Activated CD4-positive, alpha-beta memory T cell treated with anti-CD3 and anti-CD28 coated beads for 36 hours (primary cell): ENCODE results near the gene LEPR. TPM values are rescaled to one million over a fixed set of nuclear protein-coding genes. Genes with fewer than 3 reads are reported as not detected.

Experiments
- CTCF ChIA-PET: fragments of 350-600 bp; sonication (Branson Sonifier 250); formaldehyde crosslinking; loops from one replicate; lab custom pipeline; 2021; ENCODE audit warnings: antibody characterized with exemption, inconsistent platforms; lab: Charles Lee
- POLR2A ChIA-PET: fragments of 350-600 bp; sonication (Branson Sonifier 250); formaldehyde crosslinking; loops from one replicate; lab custom pipeline; 2021; ENCODE audit warnings: antibody characterized with exemption; lab: Charles Lee
- DNase-seq: peaks from one replicate; pipeline ENCODE4 v3.0.0-alpha.2; 2020
- H3K27ac Mint-ChIP-seq: one replicate; pipeline ENCODE4 v1.8.0; 2021; ENCODE audit warnings: mixed read lengths
- H3K27me3 Mint-ChIP-seq: one replicate; pipeline ENCODE4 v1.8.0; 2021; ENCODE audit warnings: mixed read lengths
- H3K36me3 Mint-ChIP-seq: one replicate; pipeline ENCODE4 v1.8.0; 2021; ENCODE audit warnings: mixed read lengths
- H3K4me1 Mint-ChIP-seq: one replicate; pipeline ENCODE4 v1.8.0; 2021; ENCODE audit warnings: low read depth, mixed read lengths
- H3K4me3 Mint-ChIP-seq: one replicate; pipeline ENCODE4 v1.8.0; 2021; ENCODE audit warnings: mild to moderate bottlenecking, mixed read lengths
- H3K9me3 Mint-ChIP-seq: one replicate; pipeline ENCODE4 v1.8.0; 2021; ENCODE audit warnings: mixed read lengths
- intact Hi-C: fragments of 100-400 bp; cut with micrococcal nuclease; formaldehyde crosslinking; loops from one replicate; pipeline ENCODE4 v1.15.1; 2023
- total RNA-seq, 2 experiments: library from RNA; stranded (reverse); gene quantifications; one replicate each; pipeline ENCODE4 v1.2.3, GENCODE V29; 2021

Gene LEPR
- total RNA-seq, 2 experiments from 2014 or later: 5.0 to 5.2 TPM

- no peaks in the 10 kb centered on the region for H3K27me3 Mint-ChIP-seq
- H3K9me3 Mint-ChIP-seq: peaks cover 16% of the 10 kb centered on the region
- POLR2A ChIA-PET: no interaction called here
- no peak overlapping the region for H3K4me3 Mint-ChIP-seq
- H3K27ac Mint-ChIP-seq: no peak overlapping the region
- CTCF ChIA-PET: interaction anchor here (1.1 to 2.6 kb wide), 2 partner anchors 10 to 233 kb away, joined by 3 to 10 read pairs; no protein-coding TSS in a partner anchor
- DNase-seq: no peak
- peaks cover 7% of the 10 kb centered on the region for H3K36me3 Mint-ChIP-seq
- intact Hi-C loops: no loop called here
- H3K4me1 Mint-ChIP-seq: no peaks in the 10 kb centered on the region
Observed at GRCh38 chr1:65469126-65469888, 48.8 kb downstream of the LEPR start.

- Mint-ChIP-seq H3K4me3 (no peak overlapping the region), H3K27ac (no peak overlapping the region), H3K36me3 (peaks cover 4% of the 10 kb centered on the region), H3K9me3 (peaks cover 14% of the 10 kb centered on the region), H3K27me3 (no peaks in the 10 kb centered on the region), H3K4me1 (no peaks in the 10 kb centered on the region)
- DNase-seq: no peak
- CTCF ChIA-PET: interaction anchor here (2.6 kb wide), 1 partner anchor 11 kb away, joined by 10 read pairs; no protein-coding TSS in a partner anchor
- intact Hi-C loops: no loop called here
- POLR2A ChIA-PET: no interaction called here
Observed at GRCh38 chr1:65469889-65470340, 49.4 kb downstream of the LEPR start.

Other genes with a start within 250 kb of the LEPR start
- gene DNAJC6, start 111.1 kb upstream of the LEPR start, total RNA-seq: 1 to 10 TPM; 3.2 to 3.9 TPM
- gene LEPROT, start within 50 bp of the LEPR start, total RNA-seq: 10 to 100 TPM; 17.9 to 19.6 TPM